Measurements from ENCODE around the gene BEX4.

Gene BEX4

GRCh38 chrX:103236296-103236695 is 21.4 kb downstream of the BEX4 start:
- no peak for DNase-seq (ENCODE audit: low read depth in 2 of 2)

GRCh38 chrX:103240155-103240554 is 25.2 kb downstream of the BEX4 start:
- DNase-seq (ENCODE audit: low read depth in 2 of 2), result no peak

- DNase-seq (ENCODE audit: low read depth in 2 of 2), result no peak
Observed at GRCh38 chrX:103248553-103248952, 33.6 kb downstream of the BEX4 start.

GRCh38 chrX:103249805-103250204 is 34.9 kb downstream of the BEX4 start:
- DNase-seq (ENCODE audit: low read depth in 2 of 2), result no peak

- DNase-seq (ENCODE audit: low read depth in 2 of 2), result no peak
Observed at GRCh38 chrX:103250977-103251376, 36.1 kb downstream of the BEX4 start.

GRCh38 chrX:103253608-103254007 is 38.7 kb downstream of the BEX4 start:
- DNase-seq (ENCODE audit: low read depth in 2 of 2), result no peak

- peak; percentile 13 to 19 for DNase-seq (ENCODE audit: low read depth in 2 of 2)
Observed at GRCh38 chrX:103254171-103254824, 39.4 kb downstream of the BEX4 start.

GRCh38 chrX:103254921-103255493 is 40.1 kb downstream of the BEX4 start, which contains the start of gene TCEAL8:
TSS of gene TCEAL8 (minus strand) at chrX:103255155. CDS start at chrX:103253979, 1,176 bp downstream.
- DNase-seq (ENCODE audit: low read depth in 2 of 2), result peak; percentile 38 to 45

- no peak for DNase-seq (ENCODE audit: low read depth in 2 of 2)
Observed at GRCh38 chrX:103256651-103257050, 41.7 kb downstream of the BEX4 start.

- no peak for DNase-seq (ENCODE audit: low read depth in 2 of 2)
Observed at GRCh38 chrX:103258275-103258674, 43.4 kb downstream of the BEX4 start.
